Measurements from ENCODE around the gene SLBP.

Gene SLBP

GRCh38 chr4:1656986-1657385 lies 55.1 kb downstream of the SLBP start:
- Histone ChIP-seq H3K9me3 (ENCODE audit: insufficient read depth, low read depth, low read length) (no peaks in the 10 kb centered on the region), H3K4me1 (ENCODE audit: insufficient read depth, low read length) (no peaks in the 10 kb centered on the region), H3K27me3 (ENCODE audit: insufficient read depth, low read length) (no peaks in the 10 kb centered on the region), H3K4me3 (ENCODE audit: low read length) (no peak overlapping the region), H3K9ac (ENCODE audit: low read depth, low read length) (no peak overlapping the region), H3K36me3 (ENCODE audit: insufficient read depth, low read length) (no peaks in the 10 kb centered on the region), H3K27ac (ENCODE audit: low read depth, low read length) (no peak overlapping the region)
- 94% methylated on average over 19 of the region's 19 CpGs for WGBS

DNA sequence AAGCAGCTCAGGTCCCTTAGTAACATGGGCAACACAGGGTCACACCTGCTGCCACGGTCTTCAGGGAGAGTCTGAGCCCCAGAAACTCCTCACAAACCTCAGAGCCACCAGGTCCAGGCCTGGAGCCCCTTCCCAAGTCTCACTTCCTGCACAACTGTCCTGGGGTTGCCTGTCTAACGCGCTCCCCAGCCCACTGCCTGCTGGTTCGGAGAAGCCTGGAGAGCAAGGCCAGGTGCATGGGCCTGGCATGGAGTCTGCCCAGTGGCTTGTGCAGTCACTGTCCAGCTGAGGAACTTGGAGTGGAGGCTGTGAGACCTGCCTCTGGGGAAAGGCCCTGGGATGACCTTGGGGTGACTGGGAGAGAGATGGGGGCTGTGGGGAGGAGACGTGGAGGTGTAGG lies 56.0 kb downstream of the SLBP start:
- no peaks in the 10 kb centered on the region for H3K9me3 ChIP-seq (ENCODE audit: insufficient read depth, low read depth, low read length)
- no peaks in the 10 kb centered on the region for H3K36me3 ChIP-seq (ENCODE audit: insufficient read depth, low read length)
- no peak overlapping the region for H3K27ac ChIP-seq (ENCODE audit: low read depth, low read length)
- H3K9ac ChIP-seq (ENCODE audit: low read depth, low read length) = no peak overlapping the region
- H3K27me3 ChIP-seq (ENCODE audit: insufficient read depth, low read length) = no peaks in the 10 kb centered on the region
- WGBS = 93% methylated on average over 5 of the region's 5 CpGs
- no peaks in the 10 kb centered on the region for H3K4me1 ChIP-seq (ENCODE audit: insufficient read depth, low read length)
- H3K4me3 ChIP-seq (ENCODE audit: low read length) = no peak overlapping the region

GRCh38 chr4:1655676-1656075 lies 56.4 kb downstream of the SLBP start:
- WGBS = 93% methylated on average over 18 of the region's 18 CpGs
- Histone ChIP-seq H3K27ac (ENCODE audit: low read depth, low read length) (no peak overlapping the region), H3K4me1 (ENCODE audit: insufficient read depth, low read length) (no peaks in the 10 kb centered on the region), H3K9me3 (ENCODE audit: insufficient read depth, low read depth, low read length) (no peaks in the 10 kb centered on the region), H3K36me3 (ENCODE audit: insufficient read depth, low read length) (no peaks in the 10 kb centered on the region), H3K9ac (ENCODE audit: low read depth, low read length) (no peak overlapping the region), H3K27me3 (ENCODE audit: insufficient read depth, low read length) (no peaks in the 10 kb centered on the region), H3K4me3 (ENCODE audit: low read length) (no peak overlapping the region)

GRCh38 chr4:1655081-1655480 lies 57.0 kb downstream of the SLBP start:
- Histone ChIP-seq H3K4me3 (ENCODE audit: low read length) (no peak overlapping the region), H3K36me3 (ENCODE audit: insufficient read depth, low read length) (no peaks in the 10 kb centered on the region), H3K27ac (ENCODE audit: low read depth, low read length) (no peak overlapping the region), H3K4me1 (ENCODE audit: insufficient read depth, low read length) (no peaks in the 10 kb centered on the region), H3K9me3 (ENCODE audit: insufficient read depth, low read depth, low read length) (no peaks in the 10 kb centered on the region), H3K9ac (ENCODE audit: low read depth, low read length) (no peak overlapping the region), H3K27me3 (ENCODE audit: insufficient read depth, low read length) (no peaks in the 10 kb centered on the region)
- 95% methylated on average over 47 of the region's 47 CpGs for WGBS

GRCh38 chr4:1654216-1654955 lies 57.7 kb downstream of the SLBP start:
- Histone ChIP-seq H3K27me3 (ENCODE audit: insufficient read depth, low read length) (no peaks in the 10 kb centered on the region), H3K27ac (ENCODE audit: low read depth, low read length) (no peak overlapping the region), H3K9me3 (ENCODE audit: insufficient read depth, low read depth, low read length) (no peaks in the 10 kb centered on the region), H3K36me3 (ENCODE audit: insufficient read depth, low read length) (no peaks in the 10 kb centered on the region), H3K4me3 (ENCODE audit: low read length) (no peak overlapping the region), H3K4me1 (ENCODE audit: insufficient read depth, low read length) (no peaks in the 10 kb centered on the region), H3K9ac (ENCODE audit: low read depth, low read length) (no peak overlapping the region)
- WGBS = 93% methylated on average over 23 of the region's 23 CpGs

GRCh38 chr4:1653776-1654175 lies 58.3 kb downstream of the SLBP start:
- no peak overlapping the region for H3K9ac ChIP-seq (ENCODE audit: low read depth, low read length)
- WGBS = 88% methylated on average over 10 of the region's 10 CpGs
- H3K27ac ChIP-seq (ENCODE audit: low read depth, low read length) = no peak overlapping the region
- H3K9me3 ChIP-seq (ENCODE audit: insufficient read depth, low read depth, low read length) = no peaks in the 10 kb centered on the region
- H3K27me3 ChIP-seq (ENCODE audit: insufficient read depth, low read length) = no peaks in the 10 kb centered on the region
- no peak overlapping the region for H3K4me3 ChIP-seq (ENCODE audit: low read length)
- H3K4me1 ChIP-seq (ENCODE audit: insufficient read depth, low read length) = no peaks in the 10 kb centered on the region
- no peaks in the 10 kb centered on the region for H3K36me3 ChIP-seq (ENCODE audit: insufficient read depth, low read length)

DNA sequence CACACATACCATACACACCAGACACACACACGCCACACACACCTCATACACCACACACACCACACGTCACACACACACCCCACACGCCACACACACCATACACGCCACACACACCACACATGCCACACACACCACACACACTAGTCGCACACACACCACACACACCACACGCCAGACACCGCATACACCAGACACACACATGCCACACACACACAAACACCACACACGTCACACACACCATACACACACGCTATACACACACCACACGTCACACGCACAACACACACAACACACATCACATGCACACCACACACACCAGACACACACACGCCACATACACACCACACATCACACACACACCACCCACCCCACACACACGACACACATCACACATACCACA lies 60.0 kb downstream of the SLBP start:
- Histone ChIP-seq H3K27ac (ENCODE audit: low read depth, low read length) (no peak overlapping the region), H3K4me1 (ENCODE audit: insufficient read depth, low read length) (no peaks in the 10 kb centered on the region), H3K4me3 (ENCODE audit: low read length) (no peak overlapping the region), H3K36me3 (ENCODE audit: insufficient read depth, low read length) (no peaks in the 10 kb centered on the region), H3K9ac (ENCODE audit: low read depth, low read length) (no peak overlapping the region), H3K9me3 (ENCODE audit: insufficient read depth, low read depth, low read length) (no peaks in the 10 kb centered on the region), H3K27me3 (ENCODE audit: insufficient read depth, low read length) (no peaks in the 10 kb centered on the region)
- WGBS = 94% methylated on average over 13 of the region's 13 CpGs

GRCh38 chr4:1651609-1652008 lies 60.5 kb downstream of the SLBP start:
- H3K9me3 ChIP-seq (ENCODE audit: insufficient read depth, low read depth, low read length) = no peaks in the 10 kb centered on the region
- H3K27ac ChIP-seq (ENCODE audit: low read depth, low read length) = no peak overlapping the region
- no peak overlapping the region for H3K9ac ChIP-seq (ENCODE audit: low read depth, low read length)
- H3K27me3 ChIP-seq (ENCODE audit: insufficient read depth, low read length) = no peaks in the 10 kb centered on the region
- H3K36me3 ChIP-seq (ENCODE audit: insufficient read depth, low read length) = no peaks in the 10 kb centered on the region
- WGBS = 94% methylated on average over 13 of the region's 13 CpGs
- H3K4me3 ChIP-seq (ENCODE audit: low read length) = no peak overlapping the region
- H3K4me1 ChIP-seq (ENCODE audit: insufficient read depth, low read length) = no peaks in the 10 kb centered on the region

DNA sequence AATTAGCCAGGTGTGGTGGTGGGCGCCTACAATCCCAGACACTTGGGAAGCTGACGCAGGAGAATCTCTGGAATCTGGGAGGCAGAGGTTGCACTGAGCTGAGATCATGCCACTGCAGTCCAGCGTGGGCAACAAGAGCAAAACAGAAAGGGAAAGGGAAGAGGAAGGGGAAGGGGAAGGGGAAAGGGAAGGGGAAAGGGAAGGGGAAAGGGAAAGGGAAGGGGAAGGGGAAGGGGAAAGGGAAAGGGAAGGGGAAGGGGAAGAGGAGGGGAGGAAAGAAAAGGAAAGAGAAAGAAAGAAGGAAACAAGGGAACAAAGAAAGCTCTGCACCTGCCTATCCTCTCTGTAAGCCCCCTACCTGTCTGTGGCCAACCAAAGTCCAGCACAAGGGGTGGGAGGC lies 63.2 kb downstream of the SLBP start:
- H3K27ac ChIP-seq (ENCODE audit: low read depth, low read length) = no peak overlapping the region
- H3K9ac ChIP-seq (ENCODE audit: low read depth, low read length) = no peak overlapping the region
- no peaks in the 10 kb centered on the region for H3K36me3 ChIP-seq (ENCODE audit: insufficient read depth, low read length)
- no peaks in the 10 kb centered on the region for H3K9me3 ChIP-seq (ENCODE audit: insufficient read depth, low read depth, low read length)
- no peak overlapping the region for H3K4me3 ChIP-seq (ENCODE audit: low read length)
- 87% methylated on average over 3 of the region's 3 CpGs for WGBS
- peaks cover 4% of the 10 kb centered on the region; the same call in 1 of the 2 replicates for H3K4me1 ChIP-seq (ENCODE audit: insufficient read depth, low read length)
- H3K27me3 ChIP-seq (ENCODE audit: insufficient read depth, low read length) = no peaks in the 10 kb centered on the region

- WGBS = 92% methylated on average over 19 of the region's 19 CpGs
- H3K27ac ChIP-seq (ENCODE audit: low read depth, low read length) = no peak overlapping the region
- no peak overlapping the region for H3K4me3 ChIP-seq (ENCODE audit: low read length)
- H3K36me3 ChIP-seq (ENCODE audit: insufficient read depth, low read length) = no peaks in the 10 kb centered on the region
- no peak overlapping the region for H3K9ac ChIP-seq (ENCODE audit: low read depth, low read length)
- H3K4me1 ChIP-seq (ENCODE audit: insufficient read depth, low read length) = peaks cover 4% of the 10 kb centered on the region; the same call in 1 of the 2 replicates
- no peaks in the 10 kb centered on the region for H3K27me3 ChIP-seq (ENCODE audit: insufficient read depth, low read length)
- H3K9me3 ChIP-seq (ENCODE audit: insufficient read depth, low read depth, low read length) = no peaks in the 10 kb centered on the region
These were observed 64.7 kb downstream of the SLBP start for GRCh38 chr4:1647432-1647831.

GRCh38 chr4:1646690-1647089 lies 65.4 kb downstream of the SLBP start:
- H3K4me1 ChIP-seq (ENCODE audit: insufficient read depth, low read length) = peaks cover 4% of the 10 kb centered on the region; the same call in 1 of the 2 replicates
- no peaks in the 10 kb centered on the region for H3K36me3 ChIP-seq (ENCODE audit: insufficient read depth, low read length)
- no peaks in the 10 kb centered on the region for H3K27me3 ChIP-seq (ENCODE audit: insufficient read depth, low read length)
- H3K27ac ChIP-seq (ENCODE audit: low read depth, low read length) = no peak overlapping the region
- no peak overlapping the region for H3K4me3 ChIP-seq (ENCODE audit: low read length)
- WGBS = 92% methylated on average over 7 of the region's 7 CpGs
- H3K9ac ChIP-seq (ENCODE audit: low read depth, low read length) = no peak overlapping the region
- H3K9me3 ChIP-seq (ENCODE audit: insufficient read depth, low read depth, low read length) = no peaks in the 10 kb centered on the region
